ENCODE measurements around the gene SERPINA1. TPM values are rescaled to one million over a fixed set of nuclear protein-coding genes. Genes with fewer than 3 reads are reported as not detected.

SERPINA1 gene
- total RNA-seq, 1 donor, result 453 TPM

- no peak overlapping the region for H3K4me3 ChIP-seq (ENCODE audit: low read length)
- no peaks in the 10 kb centered on the region for H3K27me3 ChIP-seq (ENCODE audit: insufficient read depth, low read length)
- H3K4me1 ChIP-seq (ENCODE audit: insufficient read depth, low read length), result peaks cover 17% of the 10 kb centered on the region
- peaks cover 5% of the 10 kb centered on the region for H3K9me3 ChIP-seq (ENCODE audit: low read depth, low read length)
Measured at GRCh38 chr14:94405486-94405885, 17.1 kb upstream of the SERPINA1 start.

- peaks cover 17% of the 10 kb centered on the region for H3K4me1 ChIP-seq (ENCODE audit: insufficient read depth, low read length)
- H3K27me3 ChIP-seq (ENCODE audit: insufficient read depth, low read length), result no peaks in the 10 kb centered on the region
- no peak overlapping the region for H3K4me3 ChIP-seq (ENCODE audit: low read length)
- peaks cover 5% of the 10 kb centered on the region for H3K9me3 ChIP-seq (ENCODE audit: low read depth, low read length)
Measured at GRCh38 chr14:94404561-94404960, 16.2 kb upstream of the SERPINA1 start.

GRCh38 chr14:94403312-94403932, 15.0 kb upstream of the SERPINA1 start:
- no peaks in the 10 kb centered on the region for H3K27me3 ChIP-seq (ENCODE audit: insufficient read depth, low read length)
- H3K9me3 ChIP-seq (ENCODE audit: low read depth, low read length), result peaks cover 5% of the 10 kb centered on the region
- peaks cover 17% of the 10 kb centered on the region for H3K4me1 ChIP-seq (ENCODE audit: insufficient read depth, low read length)
- no peak overlapping the region for H3K4me3 ChIP-seq (ENCODE audit: low read length)

GRCh38 chr14:94401083-94401482, 12.7 kb upstream of the SERPINA1 start:
- peaks cover 20% of the 10 kb centered on the region for H3K4me1 ChIP-seq (ENCODE audit: insufficient read depth, low read length)
- H3K9me3 ChIP-seq (ENCODE audit: low read depth, low read length), result no peaks in the 10 kb centered on the region
- no peak overlapping the region for H3K4me3 ChIP-seq (ENCODE audit: low read length)
- H3K27me3 ChIP-seq (ENCODE audit: insufficient read depth, low read length), result no peaks in the 10 kb centered on the region

- H3K9me3 ChIP-seq (ENCODE audit: low read depth, low read length), result no peaks in the 10 kb centered on the region
- peaks cover 24% of the 10 kb centered on the region for H3K4me1 ChIP-seq (ENCODE audit: insufficient read depth, low read length)
- H3K27me3 ChIP-seq (ENCODE audit: insufficient read depth, low read length), result no peaks in the 10 kb centered on the region
- no peak overlapping the region for H3K4me3 ChIP-seq (ENCODE audit: low read length)
Measured at GRCh38 chr14:94400422-94400841, 12.0 kb upstream of the SERPINA1 start.

GRCh38 chr14:94398536-94398935, 10.1 kb upstream of the SERPINA1 start:
- H3K9me3 ChIP-seq (ENCODE audit: low read depth, low read length), result no peaks in the 10 kb centered on the region
- H3K4me3 ChIP-seq (ENCODE audit: low read length), result no peak overlapping the region
- peaks cover 34% of the 10 kb centered on the region for H3K4me1 ChIP-seq (ENCODE audit: insufficient read depth, low read length)
- H3K27me3 ChIP-seq (ENCODE audit: insufficient read depth, low read length), result no peaks in the 10 kb centered on the region

GRCh38 chr14:94398182-94398479, 9.7 kb upstream of the SERPINA1 start:
- Histone ChIP-seq H3K9me3 (ENCODE audit: low read depth, low read length) (no peaks in the 10 kb centered on the region), H3K27me3 (ENCODE audit: insufficient read depth, low read length) (no peaks in the 10 kb centered on the region), H3K4me1 (ENCODE audit: insufficient read depth, low read length) (peaks cover 34% of the 10 kb centered on the region), H3K4me3 (ENCODE audit: low read length) (no peak overlapping the region)

- Histone ChIP-seq H3K9me3 (ENCODE audit: low read depth, low read length) (no peaks in the 10 kb centered on the region), H3K27me3 (ENCODE audit: insufficient read depth, low read length) (no peaks in the 10 kb centered on the region), H3K4me3 (ENCODE audit: low read length) (no peak overlapping the region), H3K4me1 (ENCODE audit: insufficient read depth, low read length) (peaks cover 38% of the 10 kb centered on the region)
Measured at GRCh38 chr14:94397289-94398181, 9.1 kb upstream of the SERPINA1 start.

GRCh38 chr14:94396628-94397225, 8.3 kb upstream of the SERPINA1 start:
- Histone ChIP-seq H3K4me1 (ENCODE audit: insufficient read depth, low read length) (peaks cover 46% of the 10 kb centered on the region), H3K9me3 (ENCODE audit: low read depth, low read length) (no peaks in the 10 kb centered on the region), H3K4me3 (ENCODE audit: low read length) (no peak overlapping the region), H3K27me3 (ENCODE audit: insufficient read depth, low read length) (no peaks in the 10 kb centered on the region)

GRCh38 chr14:94395888-94396574, 7.6 kb upstream of the SERPINA1 start:
- Histone ChIP-seq H3K9me3 (ENCODE audit: low read depth, low read length) (no peaks in the 10 kb centered on the region), H3K27me3 (ENCODE audit: insufficient read depth, low read length) (no peaks in the 10 kb centered on the region), H3K4me3 (ENCODE audit: low read length) (no peak overlapping the region), H3K4me1 (ENCODE audit: insufficient read depth, low read length) (peaks cover 53% of the 10 kb centered on the region)

- Histone ChIP-seq H3K9me3 (ENCODE audit: low read depth, low read length) (no peaks in the 10 kb centered on the region), H3K27me3 (ENCODE audit: insufficient read depth, low read length) (no peaks in the 10 kb centered on the region), H3K4me3 (ENCODE audit: low read length) (no peak overlapping the region), H3K4me1 (ENCODE audit: insufficient read depth, low read length) (peaks cover 57% of the 10 kb centered on the region)
Measured at GRCh38 chr14:94395282-94395887, 7.0 kb upstream of the SERPINA1 start.

- no peaks in the 10 kb centered on the region for H3K9me3 ChIP-seq (ENCODE audit: low read depth, low read length)
- no peaks in the 10 kb centered on the region for H3K27me3 ChIP-seq (ENCODE audit: insufficient read depth, low read length)
- H3K4me3 ChIP-seq (ENCODE audit: low read length), result no peak overlapping the region
- H3K4me1 ChIP-seq (ENCODE audit: insufficient read depth, low read length), result peaks cover 57% of the 10 kb centered on the region
Measured at GRCh38 chr14:94394581-94395207, 6.3 kb upstream of the SERPINA1 start.

GRCh38 chr14:94394025-94394493, 5.7 kb upstream of the SERPINA1 start:
- no peak overlapping the region for H3K4me3 ChIP-seq (ENCODE audit: low read length)
- H3K4me1 ChIP-seq (ENCODE audit: insufficient read depth, low read length), result peaks cover 63% of the 10 kb centered on the region
- H3K9me3 ChIP-seq (ENCODE audit: low read depth, low read length), result no peaks in the 10 kb centered on the region
- H3K27me3 ChIP-seq (ENCODE audit: insufficient read depth, low read length), result no peaks in the 10 kb centered on the region

- H3K9me3 ChIP-seq (ENCODE audit: low read depth, low read length), result no peaks in the 10 kb centered on the region
Measured at GRCh38 chr14:94393474-94393873, 5.1 kb upstream of the SERPINA1 start.

More at GRCh38 chr14:94393474-94393873, 5.1 kb upstream of the SERPINA1 start:
- Histone ChIP-seq H3K4me3 (ENCODE audit: low read length) (no peak overlapping the region), H3K4me1 (ENCODE audit: insufficient read depth, low read length) (peaks cover 69% of the 10 kb centered on the region), H3K27me3 (ENCODE audit: insufficient read depth, low read length) (no peaks in the 10 kb centered on the region)

Measured in mononuclear cell (primary cell).